NCI-H2227 (cell line): ENCODE measurements around the gene PAIP2B.
"Not testable (repeated sequence)": the region's sequence is repeated elsewhere in the genome, so short reads cannot be mapped to it uniquely, and the experiment has no call there.

ENCODE experiments used
- DNase-seq: peaks from one replicate; lab custom pipeline; 2025; ENCODE audit not compliant: unreplicated experiment; lab: John Stamatoyannopoulos, UW

Gene PAIP2B, protein sequence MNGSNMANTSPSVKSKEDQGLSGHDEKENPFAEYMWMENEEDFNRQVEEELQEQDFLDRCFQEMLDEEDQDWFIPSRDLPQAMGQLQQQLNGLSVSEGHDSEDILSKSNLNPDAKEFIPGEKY

DNA sequence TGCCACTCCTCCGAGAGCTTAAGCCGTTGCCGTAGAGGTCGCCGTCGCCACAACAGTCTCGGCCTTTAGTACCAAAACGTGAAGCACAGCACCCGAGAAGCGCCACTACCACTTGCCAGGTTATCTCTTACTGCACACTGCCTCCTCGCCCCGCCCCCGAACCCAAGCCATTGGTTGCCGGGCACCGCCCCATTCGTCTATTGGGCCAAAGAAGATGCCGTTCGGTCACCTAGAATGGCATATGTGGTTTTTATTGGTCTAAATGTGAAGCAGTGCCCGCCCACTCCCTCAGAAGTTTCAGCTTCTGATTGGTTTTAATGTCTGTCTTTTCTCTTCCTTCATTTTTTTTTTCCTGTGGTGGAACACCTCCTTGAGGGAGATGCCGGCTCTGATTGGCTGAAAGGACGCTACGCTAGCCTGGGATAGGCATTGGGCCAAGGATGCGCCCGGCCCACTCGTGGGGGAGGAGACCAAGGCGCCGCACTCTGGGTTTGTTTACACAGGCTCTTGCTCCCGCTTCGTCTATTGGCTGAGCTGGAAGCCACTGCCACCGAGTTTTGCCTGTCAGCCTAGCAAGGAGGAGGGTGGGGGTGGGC lies at the start of gene PAIP2B:
PAIP2B (minus strand) TSS at position 139 of the 596 bp plus-strand sequence. CDS start 24,514 bp downstream, outside the sequence.
- DNase-seq = peak; percentile 99

DNA sequence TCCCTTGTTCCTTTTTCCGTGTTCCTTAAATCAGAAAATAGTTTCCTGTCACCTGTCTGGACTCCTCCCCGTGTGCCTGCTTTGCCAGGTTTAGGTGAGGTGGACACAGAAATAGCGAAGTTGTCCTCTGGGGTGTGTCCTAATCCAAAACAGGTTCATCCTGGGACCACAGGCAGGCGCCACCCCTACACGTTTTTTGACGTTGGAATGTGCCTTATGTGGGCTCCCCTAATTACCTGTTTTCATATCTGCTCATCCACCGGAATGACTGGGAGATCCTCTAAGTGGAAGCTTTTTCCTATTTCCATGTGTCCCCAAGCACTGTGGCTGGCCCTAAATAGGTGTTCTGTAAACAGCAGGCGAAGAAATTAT lies 49.0 kb upstream of the PAIP2B start:
- DNase-seq = no peak

DNA sequence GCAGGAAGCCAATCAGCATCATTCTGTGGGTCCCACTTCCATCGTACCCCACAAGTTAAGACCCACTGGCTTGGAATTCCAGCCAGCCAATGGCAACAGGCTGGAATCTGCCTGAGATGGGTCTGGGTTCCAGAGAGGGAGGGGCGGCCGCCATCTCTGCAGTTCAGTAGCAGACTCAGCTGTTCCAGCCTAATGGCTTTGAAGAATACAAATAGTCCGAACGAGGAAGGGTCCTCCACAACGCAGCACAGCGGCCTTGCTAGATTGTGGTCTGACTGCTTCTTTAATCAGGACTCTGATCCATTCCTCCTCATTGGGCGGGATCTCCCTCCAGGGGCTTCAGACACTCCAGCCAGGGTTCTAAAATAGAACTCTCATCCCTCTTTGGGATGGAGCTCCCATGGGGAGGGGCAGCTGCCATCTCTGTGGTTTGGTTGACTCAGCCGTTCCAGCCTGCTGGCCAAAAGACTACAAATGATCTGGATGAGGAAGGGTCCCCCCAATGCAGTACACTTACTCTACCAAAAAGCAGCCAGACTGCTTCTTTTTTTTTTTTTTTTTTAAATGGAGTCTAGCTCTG lies 42.7 kb upstream of the PAIP2B start:
- DNase-seq = no peak

DNA sequence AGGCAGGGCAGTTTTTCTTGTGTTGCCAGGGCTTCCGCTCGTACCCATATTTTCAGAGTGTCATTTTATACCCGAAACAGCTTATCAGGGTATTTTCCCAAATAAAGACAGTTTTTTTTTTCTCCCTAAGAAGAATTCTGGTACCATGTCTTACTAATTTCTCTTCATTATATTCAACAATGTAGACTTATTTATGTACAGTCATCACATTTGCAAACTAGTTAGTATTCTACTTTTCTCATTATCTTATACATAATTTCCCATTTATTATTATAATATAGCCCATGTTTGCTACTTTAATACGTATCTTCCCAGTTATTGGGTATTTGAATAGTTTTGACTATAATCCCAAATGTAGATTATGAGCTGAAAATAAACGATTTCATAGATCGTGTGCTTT lies 36.5 kb upstream of the PAIP2B start:
- DNase-seq = no peak

DNA sequence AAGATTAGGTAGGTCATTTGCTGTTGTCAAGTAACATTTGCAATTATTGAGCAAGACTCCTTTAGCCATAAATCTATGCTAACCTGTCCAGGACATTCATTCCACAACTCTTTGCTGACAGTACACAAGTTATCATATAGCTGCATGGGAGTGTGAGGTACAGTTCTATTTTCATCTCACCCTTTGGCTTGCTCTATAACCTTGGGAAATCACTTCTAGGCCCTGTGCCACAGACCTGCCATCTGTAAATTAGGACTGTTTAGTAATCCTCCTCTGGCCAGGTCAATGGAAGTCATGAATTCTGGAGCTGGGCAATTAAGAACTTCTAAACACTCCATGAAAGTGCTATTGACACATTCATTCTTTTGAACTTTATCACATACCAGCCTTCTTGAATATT lies 34.6 kb upstream of the PAIP2B start:
- no peak for DNase-seq

DNA sequence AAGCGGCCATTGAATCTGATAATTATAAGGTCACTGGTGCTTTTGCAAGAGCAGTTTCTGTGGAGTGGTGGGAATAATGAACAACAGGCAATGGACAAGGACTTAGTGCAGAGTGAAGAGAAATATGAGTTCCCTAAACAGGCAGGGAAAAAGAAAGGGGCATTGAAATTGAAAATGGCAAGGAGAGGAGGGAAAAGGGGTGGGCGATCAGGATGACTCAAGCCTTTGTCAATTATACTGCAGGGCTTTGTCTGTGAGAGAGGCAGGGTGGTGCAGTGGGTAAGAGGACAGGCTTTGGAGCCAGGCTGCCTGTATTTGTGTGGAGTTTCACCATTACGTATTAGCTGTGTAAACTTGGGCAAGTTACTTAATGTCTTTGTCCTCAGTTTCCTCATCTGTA lies 29.5 kb upstream of the PAIP2B start:
- no peak for DNase-seq

DNA sequence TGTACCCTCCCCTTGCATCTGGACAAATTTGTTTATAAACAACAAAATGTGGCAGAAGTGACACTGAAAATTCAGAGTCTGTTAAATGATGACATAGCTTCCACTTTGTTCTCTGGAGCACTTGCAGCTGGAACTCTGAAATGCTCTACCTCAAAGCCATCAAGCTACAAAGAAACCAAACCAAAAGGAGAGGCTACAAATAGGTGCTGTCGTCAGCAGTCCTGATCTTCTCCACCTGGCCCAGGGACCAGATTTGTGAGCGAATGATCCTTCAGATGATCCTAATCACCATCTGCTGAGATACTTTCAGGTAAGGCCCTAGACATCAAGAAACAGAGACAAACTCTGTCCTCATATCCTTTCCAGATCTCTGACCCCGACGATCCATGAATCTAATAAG lies 27.9 kb upstream of the PAIP2B start:
- DNase-seq = no peak

DNA sequence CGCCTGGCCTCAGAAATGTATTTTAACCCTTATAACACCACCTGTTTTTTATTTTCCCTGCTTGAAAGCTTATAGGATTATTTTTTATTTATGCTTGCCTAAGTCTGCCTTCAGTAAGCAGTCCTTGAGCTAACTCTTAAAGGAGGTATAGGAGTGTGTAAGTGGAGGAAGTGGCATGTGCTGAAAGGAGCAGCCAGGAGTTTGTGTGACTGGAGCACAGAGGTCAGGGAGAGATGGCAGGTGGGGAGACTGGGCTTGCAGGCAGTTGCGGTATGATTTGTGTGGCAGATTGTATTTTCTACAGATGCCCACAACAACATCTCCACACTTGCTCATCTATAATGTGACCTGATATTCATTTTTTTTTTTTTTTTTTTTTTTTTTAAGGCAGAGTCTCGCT lies 27.2 kb upstream of the PAIP2B start:
- DNase-seq = no peak

DNA sequence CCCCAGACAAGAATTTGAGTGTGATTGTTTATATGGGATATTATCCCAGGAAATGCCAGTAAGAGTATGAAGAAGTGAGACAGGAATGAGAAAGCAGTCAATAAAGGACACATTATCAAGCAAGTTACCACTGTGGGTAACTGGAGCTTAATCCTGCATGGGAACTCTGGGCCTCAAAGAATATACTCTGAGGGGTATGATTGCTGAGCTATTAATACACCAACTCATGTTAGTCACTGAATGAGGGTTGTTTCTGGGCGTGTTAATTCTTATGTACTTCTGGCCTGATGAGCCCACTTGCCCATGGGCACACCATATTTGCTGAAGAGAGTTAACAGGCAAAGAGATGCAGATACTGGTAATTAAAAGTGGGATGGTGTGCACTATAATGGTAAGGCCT lies 26.6 kb upstream of the PAIP2B start:
- DNase-seq = no peak

DNA sequence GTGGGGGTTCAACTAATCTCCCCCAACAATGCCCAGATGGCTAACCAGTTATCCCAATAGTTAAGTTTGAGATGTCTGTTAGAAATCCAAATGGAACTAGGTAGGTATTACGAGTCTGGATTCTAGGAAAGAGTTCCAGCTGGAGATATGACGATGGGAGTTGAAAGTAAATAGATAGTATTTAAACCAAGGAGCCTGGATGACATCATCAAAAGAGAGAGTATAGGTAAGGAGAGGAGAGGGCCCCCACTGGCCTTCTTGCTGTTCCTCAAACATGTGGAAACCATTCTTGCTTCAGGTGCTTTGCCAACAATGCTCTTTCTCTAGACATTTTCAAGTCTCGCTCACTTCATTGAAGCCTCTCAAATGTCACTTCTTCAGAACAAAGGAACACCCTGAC lies 26.0 kb upstream of the PAIP2B start:
- no peak for DNase-seq

DNA sequence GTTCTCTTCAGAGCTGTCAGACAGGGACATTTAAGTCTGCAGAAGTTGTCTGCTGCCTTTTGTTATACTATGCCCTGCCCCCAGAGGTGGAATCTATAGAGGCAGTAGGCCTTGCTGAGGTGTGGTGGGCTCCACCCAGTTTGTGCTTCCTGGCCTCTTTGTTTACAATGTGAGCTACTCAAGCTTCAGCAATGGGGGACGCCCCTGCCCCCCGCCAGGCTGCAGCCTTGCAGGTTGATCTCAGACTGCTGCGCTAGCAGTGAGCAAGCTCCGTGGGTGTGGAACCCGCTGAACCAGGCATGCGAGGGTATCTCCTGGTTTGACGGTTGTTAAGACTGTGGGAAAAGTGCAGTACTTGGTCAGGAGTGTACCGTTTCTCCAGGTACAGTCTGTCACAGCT lies 24.0 kb upstream of the PAIP2B start:
- DNase-seq = no peak

DNA sequence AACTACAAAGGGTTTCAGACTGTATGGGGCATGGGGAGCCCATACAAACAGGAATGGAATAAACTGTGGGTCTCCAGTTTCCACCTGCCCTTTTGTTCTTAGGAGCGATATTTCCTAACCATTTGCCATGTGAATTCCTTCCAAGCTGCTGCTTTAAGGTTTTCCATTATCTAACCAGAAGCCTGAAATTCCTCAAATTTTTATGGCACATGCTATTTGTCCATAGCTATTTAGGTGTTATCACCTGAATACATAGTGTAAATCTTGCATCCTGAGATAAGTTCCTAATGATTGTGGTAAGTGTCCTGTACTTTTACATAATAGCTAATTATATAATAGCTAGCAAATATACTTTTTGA lies 17.4 kb upstream of the PAIP2B start:
- DNase-seq = no peak

DNA sequence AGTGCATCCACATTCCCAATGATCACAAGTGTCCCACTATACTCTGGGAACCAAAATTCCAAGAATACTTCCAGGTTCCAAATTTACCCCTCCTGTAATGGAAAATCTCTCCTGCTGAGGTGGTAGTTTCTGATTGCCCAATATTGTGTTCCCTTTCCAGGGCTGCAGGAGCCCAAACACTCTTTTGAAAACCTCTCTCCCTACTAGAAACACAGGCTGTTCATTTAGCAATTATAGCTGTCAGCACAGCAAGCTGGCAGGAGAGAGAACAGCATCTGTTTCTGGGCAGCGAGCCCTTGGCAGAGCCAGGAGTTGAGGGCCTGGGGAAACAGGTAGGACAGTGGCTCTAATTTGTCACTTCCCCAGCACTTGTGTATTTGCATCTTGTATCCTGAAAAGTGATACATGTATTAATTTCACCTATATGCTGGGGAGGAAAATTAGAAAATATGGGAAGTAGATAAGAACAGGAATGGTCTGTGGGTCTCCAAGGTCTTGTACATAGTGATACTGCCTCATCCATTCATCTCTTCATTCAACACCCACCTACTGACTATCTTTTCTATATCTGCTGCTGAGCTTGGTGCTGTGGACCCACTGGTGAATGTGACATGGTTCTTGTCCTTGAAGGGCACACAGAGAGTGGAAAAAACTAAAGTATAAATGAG lies 16.9 kb upstream of the PAIP2B start:
- DNase-seq = peak; percentile 11

DNA sequence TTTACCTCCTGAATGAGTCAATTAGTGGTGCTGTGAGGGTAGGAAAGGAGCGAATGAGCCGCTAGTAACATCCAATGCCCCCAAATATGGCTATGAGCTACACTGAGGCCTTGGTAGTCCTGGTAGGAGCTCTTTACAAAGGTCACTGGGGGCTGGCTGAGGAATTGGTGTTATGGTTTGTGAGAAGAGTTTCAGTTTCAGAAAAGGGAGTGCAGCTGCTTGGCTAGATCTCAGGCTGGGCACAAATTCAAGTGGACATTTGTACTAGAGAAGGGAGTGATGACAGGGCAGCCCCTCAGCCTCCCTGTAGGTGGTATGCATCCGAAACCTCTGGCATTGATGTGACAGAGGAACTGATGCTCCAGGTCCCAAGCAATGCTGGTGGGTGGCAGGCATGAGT lies 13.9 kb upstream of the PAIP2B start:
- DNase-seq = no peak

DNA sequence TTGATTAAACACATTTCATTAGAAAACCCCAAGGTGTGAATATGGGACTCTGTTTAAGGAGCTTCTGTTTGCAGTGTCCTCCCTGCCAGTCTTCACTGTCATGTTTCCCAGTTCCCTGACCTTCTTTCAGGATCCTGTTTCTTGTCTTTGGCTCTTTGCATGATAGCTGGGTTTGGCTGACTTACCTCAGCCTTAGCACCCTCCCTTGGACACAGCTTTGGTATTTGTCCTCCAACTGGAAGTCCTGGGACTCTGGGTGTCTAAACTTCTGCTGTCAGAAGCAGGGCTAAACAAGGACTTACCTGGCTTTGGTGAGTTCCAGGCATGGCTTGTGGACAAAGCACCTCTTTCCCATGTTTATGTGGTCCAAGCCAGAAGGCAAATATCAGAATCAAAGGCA lies 11.2 kb upstream of the PAIP2B start:
- DNase-seq = no peak

DNA sequence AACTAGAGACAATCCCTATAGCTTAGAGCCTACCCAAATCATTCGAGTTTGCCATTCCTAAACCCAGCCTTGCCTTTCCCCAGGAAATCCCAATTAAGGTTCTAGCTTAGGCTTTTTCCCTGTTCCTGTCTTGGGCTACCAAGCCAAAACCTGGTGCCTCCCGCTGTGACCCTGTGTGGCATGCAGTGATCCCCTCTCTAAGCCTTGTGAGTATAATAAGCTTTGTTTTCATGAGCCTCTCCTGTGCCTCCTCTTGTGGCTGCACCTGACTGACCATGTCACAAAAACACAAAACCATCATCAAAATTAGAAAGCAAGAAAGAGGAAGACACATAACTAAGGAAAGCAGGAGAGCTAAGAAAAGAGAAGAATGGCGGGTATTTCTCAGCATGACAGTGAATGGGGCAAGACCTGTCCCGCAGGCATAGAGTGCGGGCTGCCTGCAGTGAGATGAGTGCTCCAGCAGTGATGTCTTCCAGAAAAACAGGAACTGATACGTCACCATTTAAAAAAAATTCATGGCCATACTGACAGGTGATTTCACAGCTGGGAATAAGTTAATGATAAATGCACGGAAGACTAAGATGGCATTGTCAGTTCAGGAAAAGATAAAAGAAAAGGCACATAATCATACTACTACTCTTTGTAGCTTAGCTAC lies 9.2 kb upstream of the PAIP2B start:
- DNase-seq = no peak

DNA sequence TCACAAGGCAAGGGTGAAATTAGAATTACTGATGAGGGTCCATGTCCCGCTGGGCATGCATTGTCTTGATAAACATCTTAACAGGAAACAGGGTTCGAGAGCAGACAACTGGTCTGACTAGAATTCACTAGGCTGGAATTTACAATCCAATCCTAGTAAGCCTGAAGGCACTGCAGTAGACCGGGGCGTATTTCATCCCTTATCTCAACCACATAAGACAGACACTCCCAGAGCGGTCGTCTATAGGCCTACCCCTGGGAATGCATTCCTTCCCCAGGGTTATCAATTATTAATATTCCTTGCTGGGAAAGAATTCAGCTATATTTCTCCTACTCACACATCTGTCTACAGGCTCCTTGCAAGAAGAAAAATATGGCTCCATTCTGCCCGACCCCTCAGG lies 6.2 kb upstream of the PAIP2B start:
- not testable (repeated sequence) for DNase-seq

DNA sequence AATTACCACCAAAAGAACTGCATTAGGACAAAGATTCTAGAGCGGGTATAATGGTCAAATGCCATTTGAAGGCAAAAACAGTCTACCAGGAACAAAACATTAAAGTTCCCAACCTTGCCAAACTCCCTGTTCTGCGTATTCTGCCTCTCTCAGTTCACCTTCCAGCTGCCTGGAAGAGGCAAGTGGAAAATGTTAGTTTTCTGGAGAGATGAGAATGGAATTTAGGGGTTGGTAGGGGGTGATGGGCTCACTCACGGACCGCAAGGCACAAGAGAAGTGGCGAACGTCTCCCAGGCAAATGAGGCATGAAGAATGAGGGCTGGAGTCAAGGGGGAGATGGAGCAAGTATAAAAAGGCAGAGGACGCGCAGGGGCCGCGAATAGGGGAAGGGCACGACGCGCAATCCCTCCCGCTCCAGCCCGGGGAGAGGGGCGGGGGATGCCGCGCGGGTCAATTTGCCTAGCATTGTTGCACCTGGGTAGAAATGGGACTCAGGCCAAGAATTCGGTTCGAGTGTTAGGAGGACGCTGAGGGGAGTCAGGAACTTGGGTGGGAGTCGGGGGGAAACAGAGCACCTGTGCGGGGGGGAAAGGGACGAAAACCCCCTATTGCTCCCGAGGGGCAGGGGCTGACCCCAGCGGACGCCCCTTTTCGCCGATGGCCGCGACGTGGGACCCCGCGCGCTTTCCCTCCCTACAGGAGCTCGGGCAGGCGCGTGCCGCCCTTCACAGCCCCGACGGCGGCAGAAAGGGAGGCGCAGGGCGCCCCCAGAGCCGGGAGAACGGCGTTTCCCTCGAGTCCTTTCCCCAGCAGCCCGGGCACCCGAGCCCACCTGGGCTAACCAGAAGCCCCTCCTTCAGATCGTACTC lies 573 bp downstream of the PAIP2B start:
- DNase-seq = peak; percentile 60

DNA sequence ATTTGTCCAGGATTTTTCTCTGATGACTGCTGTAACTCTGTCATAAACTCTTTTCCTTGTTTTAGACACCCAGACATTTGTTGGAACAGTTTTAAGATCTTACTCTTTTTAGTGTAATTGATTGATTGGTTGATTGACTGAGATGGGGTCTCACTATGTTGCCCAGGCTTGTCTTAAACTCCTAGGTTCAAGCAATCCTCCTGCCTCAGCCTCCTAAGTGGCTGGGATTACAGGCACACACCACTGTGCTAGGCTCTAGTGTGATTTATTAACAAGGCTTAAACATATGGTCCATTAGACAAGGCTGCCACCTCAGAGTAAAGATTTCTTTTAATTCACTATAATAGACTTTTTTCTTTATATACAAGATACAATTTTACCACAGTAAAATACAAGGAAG lies 2.0 kb downstream of the PAIP2B start:
- DNase-seq = no peak

DNA sequence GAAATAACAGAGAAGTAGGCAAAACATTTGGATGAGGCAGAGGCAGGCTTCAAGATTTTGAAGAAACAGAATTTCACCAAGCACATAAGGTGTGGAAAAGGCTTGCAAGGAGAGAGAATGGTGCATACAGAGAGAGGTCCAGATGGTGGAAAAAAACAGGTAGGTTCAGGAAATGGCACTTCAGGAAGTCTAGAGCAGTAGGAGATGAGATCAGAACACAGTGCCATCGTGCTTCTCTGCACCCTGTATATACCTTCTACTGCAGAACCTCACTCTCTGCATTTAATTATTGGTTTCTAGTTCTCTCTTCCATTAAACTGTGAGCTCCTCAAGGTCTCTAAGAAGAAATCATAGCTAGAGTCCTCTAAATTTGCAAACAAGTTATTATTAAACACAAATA lies 2.4 kb downstream of the PAIP2B start:
- no peak for DNase-seq

DNA sequence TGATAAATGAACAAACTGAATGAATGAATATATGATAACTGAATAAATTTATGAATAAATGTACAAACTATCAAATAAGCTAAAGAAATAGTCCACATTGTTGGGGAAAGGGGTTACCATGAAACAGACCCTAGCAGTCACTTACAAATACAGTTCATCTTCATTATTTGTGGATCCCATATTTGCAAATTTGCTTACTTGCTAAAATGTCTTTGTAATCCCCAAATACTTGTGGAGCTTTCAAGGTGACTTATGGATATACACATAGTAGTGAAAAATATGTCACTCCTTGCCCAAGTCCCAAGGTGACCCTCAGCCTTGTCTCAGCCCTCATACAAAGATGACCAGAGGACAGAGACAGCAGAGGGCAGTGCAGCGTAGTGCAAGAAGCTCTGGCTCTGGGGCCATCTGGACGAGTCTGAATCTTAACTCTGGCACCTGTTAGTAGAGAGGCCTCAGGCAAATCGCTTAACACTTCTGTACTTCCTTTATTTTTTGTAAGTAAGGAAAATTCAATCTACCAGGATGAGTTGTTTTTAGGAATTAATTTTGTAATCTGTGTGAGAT lies 3.1 kb downstream of the PAIP2B start:
- peak; percentile 66 for DNase-seq
